Measurements from ENCODE around the gene KCTD2.

The KCTD2 gene

GRCh38 chr17:75077496-75078283, 30.7 kb downstream of the KCTD2 start:
- peak; percentile 38 for DNase-seq (ENCODE audit: low read depth)

GRCh38 chr17:75078284-75079022, 31.4 kb downstream of the KCTD2 start:
- no peak for DNase-seq (ENCODE audit: low read depth)

- no peak for DNase-seq (ENCODE audit: low read depth)
These were observed 32.0 kb downstream of the KCTD2 start for GRCh38 chr17:75079023-75079373.

GRCh38 chr17:75081611-75082540, 34.9 kb downstream of the KCTD2 start:
- DNase-seq (ENCODE audit: low read depth), result no peak

GRCh38 chr17:75082683-75083082, 35.7 kb downstream of the KCTD2 start:
- DNase-seq (ENCODE audit: low read depth), result no peak

- DNase-seq (ENCODE audit: low read depth), result no peak
These were observed 37.1 kb downstream of the KCTD2 start for GRCh38 chr17:75084039-75084660.

GRCh38 chr17:75086496-75087181, 39.6 kb downstream of the KCTD2 start:
- no peak for DNase-seq (ENCODE audit: low read depth)

GRCh38 chr17:75087182-75087557, 40.1 kb downstream of the KCTD2 start:
- no peak for DNase-seq (ENCODE audit: low read depth)

- DNase-seq (ENCODE audit: low read depth), result peak; percentile 19
These were observed 40.8 kb downstream of the KCTD2 start, which contains the start of gene SLC16A5 for GRCh38 chr17:75087558-75088453. SLC16A5 (plus strand) TSS chr17:75087954; CDS start chr17:75093637, 5,683 bp downstream.

GRCh38 chr17:75088465-75089417, 41.7 kb downstream of the KCTD2 start:
- no peak for DNase-seq (ENCODE audit: low read depth)

- DNase-seq (ENCODE audit: low read depth), result no peak
These were observed 44.1 kb downstream of the KCTD2 start for GRCh38 chr17:75090871-75091854.

- DNase-seq (ENCODE audit: low read depth), result no peak
These were observed 44.9 kb downstream of the KCTD2 start for GRCh38 chr17:75091855-75092327.

GRCh38 chr17:75093548-75094158, 46.6 kb downstream of the KCTD2 start:
- DNase-seq (ENCODE audit: low read depth), result no peak

GRCh38 chr17:75094871-75095399, 47.9 kb downstream of the KCTD2 start:
- no peak for DNase-seq (ENCODE audit: low read depth)

GRCh38 chr17:75096082-75096625, 49.1 kb downstream of the KCTD2 start:
- DNase-seq (ENCODE audit: low read depth), result no peak

GRCh38 chr17:75097865-75098264, 50.8 kb downstream of the KCTD2 start:
- no peak for DNase-seq (ENCODE audit: low read depth)

GRCh38 chr17:75098861-75099260, 51.8 kb downstream of the KCTD2 start:
- DNase-seq (ENCODE audit: low read depth), result no peak

All from stimulated activated CD8-positive, alpha-beta memory T cell treated with anti-CD3 and anti-CD28 coated beads, Interleukin-4, amount 100 ng/mL, for 24 hours (primary cell).